Measurements from ENCODE around the gene DLX1. TPM values are rescaled to one million over a fixed set of nuclear protein-coding genes. Genes with fewer than 3 reads are reported as not detected.

Gene DLX1
- total RNA-seq, 1 experiment from 2014 or later: 7.6 TPM

GRCh38 chr2:172082944-172083627, 2.2 kb upstream of the DLX1 start:
- intact Hi-C loops (cut with micrococcal nuclease): no loop called here
- peaks cover 16% of the 10 kb centered on the region; the same call in 1 of the 2 replicates for H3K4me1 ChIP-seq (ENCODE audit: insufficient read depth, low read length)
- BruUV-seq (replicated peaks): no TSS peak
- no peak overlapping the region for H3K4me3 ChIP-seq (ENCODE audit: low read length)
- CTCF ChIA-PET: interaction anchor here (0.6 kb wide), 1 partner anchor 124 kb away, joined by 3 read pairs; no protein-coding TSS in a partner anchor
- H3K36me3 ChIP-seq (ENCODE audit: low read depth, low read length): no peaks in the 10 kb centered on the region
- H2AFZ ChIP-seq (ENCODE audit: low read length): no peak overlapping the region
- no peaks in the 10 kb centered on the region for H3K9me3 ChIP-seq (ENCODE audit: low read length)
- no peaks in the 10 kb centered on the region for H4K20me1 ChIP-seq (ENCODE audit: low read length)
- DNase-seq (no peak), ATAC-seq (no peak)
- H3K79me2 ChIP-seq (ENCODE audit: low read length): peaks cover 26% of the 10 kb centered on the region
- TF ChIP-seq CTCF (conservative IDR thresholded peaks at IDR 0.05; ENCODE audit: low read depth, low read length) (no peak), EZH2 (IDR thresholded peaks at IDR 0.05; ENCODE audit: low read length, unreplicated experiment) (no peak), EZH2phosphoT487 (IDR thresholded peaks at IDR 0.05; ENCODE audit: borderline replicate concordance, low read length) (no peak)
- no peaks in the 10 kb centered on the region for H3K9me2 ChIP-seq (replicated peaks; ENCODE audit: low read length)
- POLR2A ChIA-PET (ENCODE audit: unreplicated experiment): no interaction called here
- no peak overlapping the region for H3K27ac ChIP-seq (ENCODE audit: low read length)
- H3F3A ChIP-seq (ENCODE audit: low read length, unreplicated experiment): no peaks in the 10 kb centered on the region
- H3K9ac ChIP-seq (ENCODE audit: low read length): no peak overlapping the region
- H3K4me2 ChIP-seq (ENCODE audit: low read length): peak overlapping the region; percentile 100; the same call in 1 of the 2 replicates
- H3K27me3 ChIP-seq (ENCODE audit: low read length): no peaks in the 10 kb centered on the region

GRCh38 chr2:172083628-172084394, 1.5 kb upstream of the DLX1 start:
- peak overlapping the region; percentile 100 for H3K4me2 ChIP-seq (ENCODE audit: low read length)
- no peaks in the 10 kb centered on the region for H3K27me3 ChIP-seq (ENCODE audit: low read length)
- ATAC-seq: no peak
- ChIA-PET POLR2A (ENCODE audit: unreplicated experiment) (no interaction called here), CTCF (no interaction called here)
- H3F3A ChIP-seq (ENCODE audit: low read length, unreplicated experiment): no peaks in the 10 kb centered on the region
- no peaks in the 10 kb centered on the region for H3K36me3 ChIP-seq (ENCODE audit: low read depth, low read length)
- peak overlapping the region; percentile 79 for H3K9ac ChIP-seq (ENCODE audit: low read length)
- no peak for DNase-seq
- peaks cover 16% of the 10 kb centered on the region; the same call in 1 of the 2 replicates for H3K4me1 ChIP-seq (ENCODE audit: insufficient read depth, low read length)
- H3K27ac ChIP-seq (ENCODE audit: low read length): no peak overlapping the region
- H2AFZ ChIP-seq (ENCODE audit: low read length): peak overlapping the region; percentile 78
- BruUV-seq (replicated peaks): no TSS peak
- intact Hi-C loops (cut with micrococcal nuclease): loop anchor here (2.0 kb wide), 2 partner anchors 15 to 45 kb away; no protein-coding TSS in a partner anchor
- H3K9me3 ChIP-seq (ENCODE audit: low read length): no peaks in the 10 kb centered on the region
- no peaks in the 10 kb centered on the region for H4K20me1 ChIP-seq (ENCODE audit: low read length)
- TF ChIP-seq EZH2 (IDR thresholded peaks at IDR 0.05; ENCODE audit: low read length, unreplicated experiment) (no peak), CTCF (conservative IDR thresholded peaks at IDR 0.05; ENCODE audit: low read depth, low read length) (no peak), EZH2phosphoT487 (IDR thresholded peaks at IDR 0.05; ENCODE audit: borderline replicate concordance, low read length) (no peak)
- peak overlapping the region; percentile 94 for H3K4me3 ChIP-seq (ENCODE audit: low read length)
- H3K9me2 ChIP-seq (replicated peaks; ENCODE audit: low read length): no peaks in the 10 kb centered on the region
- H3K79me2 ChIP-seq (ENCODE audit: low read length): peaks cover 26% of the 10 kb centered on the region

All from PC-3 (cell line).